ENCODE measurements around the gene LRRC47.
"Not testable (repeated sequence)": the region's sequence is repeated elsewhere in the genome, so short reads cannot be mapped to it uniquely, and the experiment has no call there.

DNA sequence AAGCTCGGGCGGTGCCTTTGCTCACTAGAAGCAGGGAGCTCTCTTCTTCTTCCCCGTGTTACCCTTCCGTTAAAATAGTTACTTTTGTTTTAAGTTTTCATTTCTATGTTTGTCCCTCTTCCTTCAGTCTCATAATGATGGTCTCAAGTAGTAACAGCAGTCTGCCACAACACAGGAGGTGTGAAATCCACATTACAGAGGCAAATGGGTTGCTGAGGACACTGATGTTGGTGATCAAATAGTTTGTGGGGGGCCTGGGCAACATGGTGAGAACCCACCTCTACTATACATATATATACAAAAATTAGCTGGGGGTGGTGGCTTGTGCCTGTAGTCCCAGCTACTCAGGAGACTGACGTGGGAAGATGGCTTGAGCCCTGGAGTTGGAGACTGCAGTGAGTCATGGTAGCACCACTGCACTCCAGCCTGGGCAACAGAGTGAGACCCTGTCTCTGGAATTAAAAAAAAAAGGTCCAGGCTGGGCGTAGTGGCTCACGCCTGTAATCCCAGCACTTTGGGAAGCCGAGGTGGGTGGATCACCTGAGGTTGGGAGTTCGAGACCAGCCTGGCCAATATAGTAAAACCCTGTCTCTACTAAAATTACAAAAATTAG is 14.0 kb upstream of the LRRC47 start:
- TF ChIP-seq, protein P1, sequence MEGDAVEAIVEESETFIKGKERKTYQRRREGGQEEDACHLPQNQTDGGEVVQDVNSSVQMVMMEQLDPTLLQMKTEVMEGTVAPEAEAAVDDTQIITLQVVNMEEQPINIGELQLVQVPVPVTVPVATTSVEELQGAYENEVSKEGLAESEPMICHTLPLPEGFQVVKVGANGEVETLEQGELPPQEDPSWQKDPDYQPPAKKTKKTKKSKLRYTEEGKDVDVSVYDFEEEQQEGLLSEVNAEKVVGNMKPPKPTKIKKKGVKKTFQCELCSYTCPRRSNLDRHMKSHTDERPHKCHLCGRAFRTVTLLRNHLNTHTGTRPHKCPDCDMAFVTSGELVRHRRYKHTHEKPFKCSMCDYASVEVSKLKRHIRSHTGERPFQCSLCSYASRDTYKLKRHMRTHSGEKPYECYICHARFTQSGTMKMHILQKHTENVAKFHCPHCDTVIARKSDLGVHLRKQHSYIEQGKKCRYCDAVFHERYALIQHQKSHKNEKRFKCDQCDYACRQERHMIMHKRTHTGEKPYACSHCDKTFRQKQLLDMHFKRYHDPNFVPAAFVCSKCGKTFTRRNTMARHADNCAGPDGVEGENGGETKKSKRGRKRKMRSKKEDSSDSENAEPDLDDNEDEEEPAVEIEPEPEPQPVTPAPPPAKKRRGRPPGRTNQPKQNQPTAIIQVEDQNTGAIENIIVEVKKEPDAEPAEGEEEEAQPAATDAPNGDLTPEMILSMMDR (IDR thresholded peaks at IDR 0.05; ENCODE audit: insufficient read depth, low read length), result not testable (repeated sequence)
- not testable (repeated sequence) for TF ChIP-seq POLR2AphosphoS5 (IDR thresholded peaks at IDR 0.05; ENCODE audit: low read depth)

All from HL-60 (cell line).